Cardiac muscle cell (in vitro differentiated cells and primary cell): ENCODE data around the gene ITSN1. TPM values are rescaled to one million over a fixed set of nuclear protein-coding genes. Genes with fewer than 3 reads are reported as not detected.
A peak's percentile ranks its signal among the peaks of the same experiment; 100 is the strongest.

Experiments used
- DNase-seq, 2 donors: peaks; one replicate each; pipeline versions ENCODE4 v3.0.0 to v3.0.0-alpha.2; 2010 to 2017; ENCODE audit warnings: low read depth in 1 of 2, low spot score in 1 of 2
- H3K27ac ChIP-seq: fragments of 200-600 bp; sonication (generic); 2 replicates; pipeline ENCODE4 v1.5.1; 2016
- H3K27me3 ChIP-seq: fragments of 200-600 bp; sonication (generic); 2 replicates; pipeline ENCODE4 v1.6.0; 2016; ENCODE audit warnings: control low read depth
- H3K36me3 ChIP-seq: fragments of 200-600 bp; sonication (generic); 2 replicates; pipeline ENCODE4 v1.5.1; 2016; ENCODE audit warnings: control low read depth
- H3K4me1 ChIP-seq: fragments of 200-600 bp; sonication (generic); 2 replicates; pipeline ENCODE4 v1.8.1; 2017; ENCODE audit warnings: low read depth, mild to moderate bottlenecking, mixed run types
- H3K4me3 ChIP-seq: fragments of 200-600 bp; sonication (generic); 2 replicates; pipeline ENCODE4 v1.5.1; 2016; ENCODE audit warnings: mild to moderate bottlenecking
- H3K9me3 ChIP-seq: fragments of 200-600 bp; sonication (generic); 2 replicates; pipeline ENCODE4 v1.5.1; 2017; ENCODE audit warnings: low read depth, mild to moderate bottlenecking, control low read depth
- polyA plus RNA-seq: library from polyadenylated mRNA; unstranded; fragments of >200 nt; fragmentation: Nextera tagmentation; extraction: Ambion mirVana; gene quantifications from 2 replicates; pipeline ENCODE4 v1.2.1, GENCODE V29; 2016
- total RNA-seq: library from RNA; depleted of rRNA; stranded (reverse); fragments of >200 nt; gene quantifications from 2 replicates; pipeline ENCODE4 v1.2.3, GENCODE V29; 2016
- TF ChIP-seq, protein P1 (sequence below): IDR thresholded peaks from 2 replicates; pipeline ENCODE4 v1.5.1; 2012; ENCODE audit warnings: low read depth, mild to moderate bottlenecking, low read length

ITSN1 gene
- total and polyA plus RNA-seq, 2 experiments from 2014 or later, result 92.4 to 125 TPM

DNA sequence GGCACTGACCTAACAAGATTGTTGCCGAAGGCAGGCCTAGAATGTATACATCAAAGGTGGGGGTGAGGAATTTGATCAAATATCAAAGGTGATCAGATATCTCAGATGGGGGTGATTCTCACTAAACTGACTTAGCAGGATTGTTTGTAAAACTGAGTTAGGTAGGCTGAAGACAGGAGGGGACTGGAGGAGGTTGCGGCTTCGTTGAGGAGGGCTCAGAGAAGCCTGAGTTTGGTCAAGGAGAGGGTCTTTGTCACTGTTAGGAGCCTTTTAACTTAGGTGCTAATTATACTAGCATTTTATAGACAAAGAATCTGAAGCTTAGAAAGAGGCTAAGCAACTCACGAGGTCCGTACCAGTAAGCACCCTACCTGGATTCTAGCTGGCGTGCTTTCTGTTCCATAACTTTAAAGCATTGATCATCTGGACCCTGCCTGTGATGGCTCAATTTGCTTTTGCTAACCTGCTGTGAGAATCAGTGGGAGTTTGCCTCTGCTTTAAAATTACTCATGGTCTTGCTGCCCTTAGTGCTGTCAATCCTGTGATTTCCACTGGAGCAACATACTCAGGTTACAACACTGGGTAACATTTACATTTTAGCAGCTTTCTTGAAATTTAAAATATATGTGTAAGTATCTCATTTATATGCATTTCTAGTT, 49.8 kb downstream of the ITSN1 start:
- Histone ChIP-seq H3K4me1 (peaks cover 56% of the 10 kb centered on the region), H3K27ac (peak overlapping the region; percentile 74), H3K36me3 (no peaks in the 10 kb centered on the region), H3K4me3 (no peak overlapping the region), H3K9me3 (no peaks in the 10 kb centered on the region), H3K27me3 (no peaks in the 10 kb centered on the region)
- no peak for DNase-seq
- TF ChIP-seq, protein P1, sequence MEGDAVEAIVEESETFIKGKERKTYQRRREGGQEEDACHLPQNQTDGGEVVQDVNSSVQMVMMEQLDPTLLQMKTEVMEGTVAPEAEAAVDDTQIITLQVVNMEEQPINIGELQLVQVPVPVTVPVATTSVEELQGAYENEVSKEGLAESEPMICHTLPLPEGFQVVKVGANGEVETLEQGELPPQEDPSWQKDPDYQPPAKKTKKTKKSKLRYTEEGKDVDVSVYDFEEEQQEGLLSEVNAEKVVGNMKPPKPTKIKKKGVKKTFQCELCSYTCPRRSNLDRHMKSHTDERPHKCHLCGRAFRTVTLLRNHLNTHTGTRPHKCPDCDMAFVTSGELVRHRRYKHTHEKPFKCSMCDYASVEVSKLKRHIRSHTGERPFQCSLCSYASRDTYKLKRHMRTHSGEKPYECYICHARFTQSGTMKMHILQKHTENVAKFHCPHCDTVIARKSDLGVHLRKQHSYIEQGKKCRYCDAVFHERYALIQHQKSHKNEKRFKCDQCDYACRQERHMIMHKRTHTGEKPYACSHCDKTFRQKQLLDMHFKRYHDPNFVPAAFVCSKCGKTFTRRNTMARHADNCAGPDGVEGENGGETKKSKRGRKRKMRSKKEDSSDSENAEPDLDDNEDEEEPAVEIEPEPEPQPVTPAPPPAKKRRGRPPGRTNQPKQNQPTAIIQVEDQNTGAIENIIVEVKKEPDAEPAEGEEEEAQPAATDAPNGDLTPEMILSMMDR, result no peak

DNA sequence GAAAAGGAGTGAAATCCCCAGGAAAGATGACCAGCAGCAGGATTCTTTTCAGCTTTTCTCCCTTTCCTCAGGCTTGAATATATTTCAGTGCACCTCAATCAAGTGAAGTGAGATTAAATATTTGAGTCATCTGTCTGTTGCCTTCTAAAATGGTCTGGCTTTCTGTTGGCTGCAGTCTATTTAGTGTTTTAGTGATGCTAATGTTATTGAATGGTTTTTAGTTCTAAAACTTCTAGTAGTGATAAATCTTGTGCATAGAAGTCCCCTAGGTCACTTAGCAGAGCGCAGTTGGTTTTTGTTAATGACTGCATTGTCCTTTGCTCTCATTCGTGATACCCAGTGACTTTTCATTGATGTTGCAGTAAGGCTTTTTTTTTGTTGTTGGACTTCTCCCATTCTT, 53.5 kb downstream of the ITSN1 start:
- Histone ChIP-seq H3K36me3 (no peaks in the 10 kb centered on the region), H3K9me3 (no peaks in the 10 kb centered on the region), H3K27ac (peak overlapping the region; percentile 49), H3K4me1 (peaks cover 61% of the 10 kb centered on the region), H3K4me3 (no peak overlapping the region), H3K27me3 (no peaks in the 10 kb centered on the region)
- DNase-seq, result no peak
- TF ChIP-seq, protein P1, result no peak

DNA sequence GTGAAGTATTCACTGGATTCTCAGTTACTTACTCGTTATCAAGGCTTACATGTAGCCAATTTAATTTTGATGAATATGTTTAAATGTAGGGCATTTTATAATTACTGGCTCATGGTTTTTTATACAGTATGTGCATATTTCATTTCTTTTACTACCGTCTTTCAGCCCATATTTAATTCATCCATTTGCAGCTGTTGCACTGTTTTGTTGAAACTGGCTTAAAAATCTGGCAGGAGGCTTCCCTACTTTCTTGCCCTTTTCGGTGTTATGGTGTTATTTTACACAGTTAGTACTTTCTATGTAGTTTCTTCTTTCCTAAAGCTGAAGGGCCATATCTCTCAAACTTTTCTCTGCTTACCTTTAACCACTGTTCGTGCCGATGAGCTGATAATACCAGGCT, 54.2 kb downstream of the ITSN1 start:
- TF ChIP-seq, protein P1, result no peak
- no peaks in the 10 kb centered on the region for H3K36me3 ChIP-seq
- peaks cover 58% of the 10 kb centered on the region for H3K4me1 ChIP-seq
- H3K9me3 ChIP-seq, result no peaks in the 10 kb centered on the region
- H3K27me3 ChIP-seq, result no peaks in the 10 kb centered on the region
- no peak for DNase-seq
- H3K4me3 ChIP-seq, result no peak overlapping the region
- peak overlapping the region; percentile 49 for H3K27ac ChIP-seq

DNA sequence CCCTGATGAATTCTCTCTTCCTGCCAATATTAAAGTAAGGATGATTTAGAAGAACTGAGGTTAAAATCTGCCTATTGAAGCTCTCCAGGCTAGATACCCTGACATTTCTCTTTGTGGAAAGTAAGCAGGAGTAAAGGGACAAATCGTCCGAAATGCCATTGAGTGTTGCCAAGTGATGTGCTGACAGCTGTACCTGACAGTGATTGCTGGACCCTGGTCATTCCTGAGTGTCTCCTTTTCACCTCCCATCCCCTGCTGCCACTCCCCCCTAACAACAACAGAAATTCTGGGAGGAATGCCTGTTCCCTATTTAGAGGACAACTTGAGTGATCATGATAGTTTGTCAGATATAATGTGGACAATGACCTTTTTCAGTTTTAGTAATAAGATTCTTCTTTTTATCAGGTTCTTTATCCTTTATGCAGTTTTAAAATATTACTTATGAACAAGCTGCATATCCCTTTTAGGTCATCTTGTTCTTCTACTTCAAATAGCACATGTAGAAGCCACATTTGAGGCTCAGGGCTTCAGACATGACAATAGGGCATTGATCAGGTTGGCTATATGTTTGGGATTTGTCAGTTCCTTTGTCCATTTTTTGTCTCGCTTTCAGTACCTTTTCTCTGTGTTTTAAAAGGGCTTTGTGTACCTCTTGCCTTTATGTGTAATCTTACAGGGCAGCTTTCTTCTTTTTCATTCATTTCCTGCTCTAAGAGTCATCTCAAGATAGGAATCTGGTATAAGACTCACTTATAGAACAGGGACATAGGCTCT, 56.0 kb downstream of the ITSN1 start:
- Histone ChIP-seq H3K27me3 (no peaks in the 10 kb centered on the region), H3K27ac (peak overlapping the region; percentile 70), H3K4me3 (no peak overlapping the region), H3K36me3 (no peaks in the 10 kb centered on the region), H3K4me1 (peaks cover 43% of the 10 kb centered on the region), H3K9me3 (no peaks in the 10 kb centered on the region)
- peak in 1 of 2 donors; percentile 69 for DNase-seq
- TF ChIP-seq, protein P1, result no peak

DNA sequence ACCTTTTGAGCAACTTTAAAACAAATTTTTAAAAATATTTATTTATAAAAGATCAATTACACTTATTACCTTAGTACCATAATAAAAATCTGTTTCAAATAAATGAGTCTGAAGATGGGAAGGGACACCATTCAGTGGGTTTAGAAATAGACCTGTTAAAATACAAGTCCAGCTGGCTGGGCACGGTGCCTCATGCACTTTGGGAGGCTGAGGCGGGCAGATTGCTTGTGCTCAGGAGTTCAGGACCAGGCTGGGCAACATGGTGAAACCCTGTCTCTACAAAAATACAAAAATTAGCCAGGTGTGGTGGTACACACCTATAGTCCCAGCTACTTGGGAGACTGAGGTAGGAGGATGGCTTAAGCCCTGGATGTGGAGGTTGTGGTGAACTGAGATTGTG, 57.0 kb downstream of the ITSN1 start:
- TF ChIP-seq, protein P1, result no peak
- Histone ChIP-seq H3K27me3 (no peaks in the 10 kb centered on the region), H3K36me3 (no peaks in the 10 kb centered on the region), H3K4me1 (peaks cover 43% of the 10 kb centered on the region), H3K9me3 (no peaks in the 10 kb centered on the region), H3K4me3 (no peak overlapping the region), H3K27ac (peak overlapping the region; percentile 16)
- DNase-seq, result no peak
